HT1080 (cell line): Measurements from ENCODE around the gene CREBRF. TPM values are rescaled to one million over a fixed set of nuclear protein-coding genes. Genes with fewer than 3 reads are reported as not detected.
A peak's percentile ranks its signal among the peaks of the same experiment; 100 is the strongest.
"Not testable (repeated sequence)": the region's sequence is repeated elsewhere in the genome, so short reads cannot be mapped to it uniquely, and the experiment has no call there.

Experiments
- DNase-seq: peaks from one replicate; pipeline ENCODE4 v3.0.0-alpha.2; 2015; ENCODE audit warnings: low read depth
- total RNA-seq: library from RNA; depleted of rRNA; stranded (reverse); fragments of >200 nt; shearing (Covaris generic); gene quantifications from 2 replicates; pipeline ENCODE4 v1.2.3, GENCODE V29; 2014

The CREBRF gene
- total RNA-seq, 1 experiment from 2014 or later: 3.6 TPM

GRCh38 chr5:173033923-173034322 is 22.2 kb upstream of the CREBRF start:
- no peak for DNase-seq

GRCh38 chr5:173035904-173036707 is 20.0 kb upstream of the CREBRF start:
- no peak for DNase-seq

- no peak for DNase-seq
Observed at GRCh38 chr5:173039188-173039587, 17.0 kb upstream of the CREBRF start.

GRCh38 chr5:173039964-173040363 is 16.2 kb upstream of the CREBRF start:
- DNase-seq: no peak

GRCh38 chr5:173041881-173042762 is 14.0 kb upstream of the CREBRF start:
- no peak for DNase-seq

- no peak for DNase-seq
Observed at GRCh38 chr5:173042763-173043107, 13.4 kb upstream of the CREBRF start.

- no peak for DNase-seq
Observed at GRCh38 chr5:173045474-173045873, 10.7 kb upstream of the CREBRF start.

GRCh38 chr5:173047096-173047837 is 8.9 kb upstream of the CREBRF start:
- DNase-seq: not testable (repeated sequence)

- no peak for DNase-seq
Observed at GRCh38 chr5:173047838-173048105, 8.4 kb upstream of the CREBRF start.

GRCh38 chr5:173050791-173051190 is 5.4 kb upstream of the CREBRF start:
- DNase-seq: no peak

- no peak for DNase-seq
Observed at GRCh38 chr5:173051746-173052145, 4.4 kb upstream of the CREBRF start.

GRCh38 chr5:173053041-173053440 is 3.1 kb upstream of the CREBRF start:
- no peak for DNase-seq

- DNase-seq: no peak
Observed at GRCh38 chr5:173055042-173055721, 970 bp upstream of the CREBRF start.

GRCh38 chr5:173055722-173055982 is 500 bp upstream of the CREBRF start:
- no peak for DNase-seq

- DNase-seq: no peak
Observed at GRCh38 chr5:173056783-173057061, 570 bp downstream of the CREBRF start.

- DNase-seq: peak; percentile 95
Observed at GRCh38 chr5:173057062-173057924, 1.1 kb downstream of the CREBRF start.

GRCh38 chr5:173062141-173062540 is 6.0 kb downstream of the CREBRF start:
- DNase-seq: no peak

GRCh38 chr5:173065155-173065554 is 9.0 kb downstream of the CREBRF start:
- DNase-seq: no peak

GRCh38 chr5:173069671-173070070 is 13.5 kb downstream of the CREBRF start:
- no peak for DNase-seq

- no peak for DNase-seq
Observed at GRCh38 chr5:173075137-173075843, 19.1 kb downstream of the CREBRF start.
